GM12878 (cell line): ENCODE data around the gene CYP51A1. TPM values are rescaled to one million over a fixed set of nuclear protein-coding genes. Genes with fewer than 3 reads are reported as not detected.
"Not testable (repeated sequence)": the region's sequence is repeated elsewhere in the genome, so short reads cannot be mapped to it uniquely, and the experiment has no call there.

Experiments
- ATAC-seq: fragments of 200-7000 bp; cut with Tn5 transposase; 3 replicates; pipeline ENCODE4 v1.9.1; 2020; ENCODE audit warnings: mild to moderate bottlenecking, moderate library complexity
- BruUV-seq: library from RNA; stranded (reverse); fragments of 400-500 nt; replicated peaks from 2 replicates; lab custom pipeline; 2021; lab: Mats Ljungman, UMichigan
- CTCF ChIA-PET: fragments of 300-600 bp; sonication (Branson Sonifier 250); formaldehyde crosslinking; extraction: SDS; loops from one replicate; lab custom pipeline; 2021; ENCODE audit warnings: inconsistent platforms; lab: Yijun Ruan, JAX
- POLR2A ChIA-PET: fragments of 350-600 bp; formaldehyde crosslinking; extraction: SDS; loops from one replicate; lab custom pipeline; 2021; ENCODE audit warnings: inconsistent platforms; lab: Charles Lee
- RAD21 ChIA-PET: fragments of 300-600 bp; sonication (Branson Sonifier 250); formaldehyde crosslinking; loops from one replicate; lab custom pipeline; 2023; ENCODE audit warnings: antibody characterized with exemption; ENCODE audit not compliant: unreplicated experiment; lab: Charles Lee
- SMC1A ChIA-PET: fragments of 300-600 bp; sonication (Branson Sonifier 250); formaldehyde crosslinking; loops from one replicate; lab custom pipeline; 2023; ENCODE audit not compliant: unreplicated experiment, uncharacterized antibody; lab: Charles Lee
- DNase-seq: peaks from one replicate; pipeline ENCODE4 v3.0.0-alpha.2; 2011; ENCODE audit warnings: low read depth, low spot score
- FAIRE-seq: peaks from 3 replicates; lab custom pipeline; 2011; peaks lifted over from hg19 to GRCh38; lab: Jason Lieb, UNC
- H2AFZ ChIP-seq: 2 replicates; pipeline ENCODE4 v1.6.0; 2011; ENCODE audit warnings: low read depth, low read length, control low read depth; ENCODE audit not compliant: control insufficient read depth
- H3K27ac ChIP-seq: 2 replicates; pipeline ENCODE4 v1.5.1; 2011; ENCODE audit warnings: control low read depth; ENCODE audit not compliant: control insufficient read depth, insufficient read depth
- H3K27me3 ChIP-seq, 2 experiments: replicated peaks in 1 of 2; 2 replicates each; pipeline versions ENCODE4 v1.6.0 to v1.6.1; 2011; ENCODE audit warnings: low read length in 1 of 2; ENCODE audit not compliant: control insufficient read depth in 2 of 2, insufficient read depth in 2 of 2
- H3K36me3 ChIP-seq, 2 experiments: 2 replicates each; pipeline ENCODE4 v1.5.1; 2011; ENCODE audit warnings: low read length in 1 of 2; ENCODE audit not compliant: control insufficient read depth in 2 of 2, insufficient read depth in 2 of 2
- H3K4me1 ChIP-seq: 2 replicates; pipeline ENCODE4 v1.6.1; 2011; ENCODE audit warnings: mild to moderate bottlenecking, low read length, moderate library complexity, mixed read lengths; ENCODE audit not compliant: control insufficient read depth, insufficient read depth
- H3K4me2 ChIP-seq: 2 replicates; pipeline ENCODE4 v1.6.0; 2011; ENCODE audit warnings: control low read depth; ENCODE audit not compliant: control insufficient read depth, insufficient read depth
- H3K4me3 ChIP-seq: fragments of 200-600 bp; sonication (generic); 2 replicates; pipeline ENCODE4 v1.5.1; 2016
- H3K79me2 ChIP-seq: 2 replicates; pipeline ENCODE4 v1.6.0; 2011; ENCODE audit warnings: low read length; ENCODE audit not compliant: control insufficient read depth, insufficient read depth
- H3K9ac ChIP-seq: 2 replicates; pipeline ENCODE4 v1.8.0; 2011; ENCODE audit warnings: low read length, control low read depth, mixed read lengths; ENCODE audit not compliant: control insufficient read depth, insufficient read depth
- H3K9me3 ChIP-seq: replicated peaks from 3 replicates; pipeline ENCODE4 v1.5.1; 2011; ENCODE audit warnings: mild to moderate bottlenecking, low read length; ENCODE audit not compliant: control insufficient read depth, insufficient read depth
- H4K20me1 ChIP-seq: 2 replicates; pipeline ENCODE4 v1.6.0; 2011; ENCODE audit not compliant: control insufficient read depth, insufficient read depth
- EP300 ChIP-seq, 2 experiments: fragments of 150-350 bp in 1 of 2; IDR thresholded peaks; 2 replicates each; pipeline ENCODE4 v1.6.1; 2011 to 2012; ENCODE audit warnings: low read depth in 2 of 2, low read length in 2 of 2, borderline replicate concordance in 1 of 2, improper control_type of control experiment in 1 of 2, inconsistent platforms in 1 of 2; ENCODE audit not compliant: control insufficient read depth in 1 of 2
- POLR2AphosphoS2 ChIP-seq: IDR thresholded peaks from 2 replicates; pipeline ENCODE4 v1.6.1; 2011; ENCODE audit warnings: low read depth, mild to moderate bottlenecking, low read length, improper control_type of control experiment, moderate library complexity
- RCOR1 ChIP-seq: conservative IDR thresholded peaks from 2 replicates; pipeline ENCODE4 v1.6.1; 2012; ENCODE audit warnings: low read depth, low read length, improper control_type of control experiment
- ZBED1 ChIP-seq: IDR thresholded peaks from 2 replicates; pipeline ENCODE4 v1.6.1; 2016; ENCODE audit warnings: borderline replicate concordance
- ZNF24 ChIP-seq: fragments of 450-650 bp; IDR thresholded peaks from 2 replicates; pipeline ENCODE4 v1.6.1; 2017; ENCODE audit warnings: antibody characterized with exemption, mild to moderate bottlenecking
- WGBS: methylation state at CpG from one replicate; pipeline ENCODE4 v1.1.6; 2016; ENCODE audit warnings: low lambda C conversion rate; ENCODE audit not compliant: insufficient replicate concordance, insufficient coverage; ENCODE audit errors: missing lambda C conversion rate; 5-methylcytosine and 5-hydroxymethylcytosine counted together
- in situ Hi-C: fragments of 300-500 bp; cut with MboI; formaldehyde crosslinking; loops from 9 replicates; pipeline ENCODE4 v1.14.3; 2018; ENCODE audit warnings: mixed read lengths
- intact Hi-C: fragments of 100-400 bp; cut with micrococcal nuclease; formaldehyde crosslinking; loops from one replicate; pipeline ENCODE4 v1.14.2; 2022; ENCODE audit not compliant: unreplicated experiment
- polyA plus RNA-seq, 11 experiments: library from polyadenylated mRNA; depleted of rRNA in 4 of 11; unstranded in 6 of 11; stranded (reverse) in 5 of 11; fragments of >200 nt; fragmentation: Nextera tagmentation in 4 of 11; fragmentation: Illumina TruSeq in 1 of 11; extraction: Ambion mirVana in 4 of 11; extraction: Trizol in 1 of 11; gene quantifications; 1 replicate in 1 of 11; 2 replicates in 10 of 11; pipeline versions ENCODE4 v1.2.1 to v1.2.3, GENCODE V29; 2011 to 2016; ENCODE audit warnings: inconsistent platforms in 2 of 11, missing spikeins in 2 of 11, low read depth in 1 of 11
- total RNA-seq, 4 experiments: library from RNA; depleted of rRNA in 3 of 4; stranded (reverse); fragments of >200 nt in 3 of 4; fragmentation: Illumina TruSeq in 1 of 4; extraction: Trizol in 1 of 4; gene quantifications; 2 replicates each; pipeline versions ENCODE4 v1.2.1 to v1.2.3, GENCODE V29; 2013 to 2021
- TF ChIP-seq, protein P1 (sequence below): IDR thresholded peaks from 2 replicates; pipeline ENCODE4 v1.6.1; 2012; ENCODE audit warnings: mild to moderate bottlenecking, low read depth, low read length
- TF ChIP-seq, protein P2 (sequence below): fragments of 450-650 bp; IDR thresholded peaks from 2 replicates; pipeline ENCODE4 v1.6.1; 2016; ENCODE audit warnings: mild to moderate bottlenecking

The CYP51A1 gene
- total and polyA plus RNA-seq, 10 of the 15 experiments (the other 5 are each of a cell fraction or from before 2014, with no cell fraction given) = 21.5 to 113 (median 61.8) TPM

DNA sequence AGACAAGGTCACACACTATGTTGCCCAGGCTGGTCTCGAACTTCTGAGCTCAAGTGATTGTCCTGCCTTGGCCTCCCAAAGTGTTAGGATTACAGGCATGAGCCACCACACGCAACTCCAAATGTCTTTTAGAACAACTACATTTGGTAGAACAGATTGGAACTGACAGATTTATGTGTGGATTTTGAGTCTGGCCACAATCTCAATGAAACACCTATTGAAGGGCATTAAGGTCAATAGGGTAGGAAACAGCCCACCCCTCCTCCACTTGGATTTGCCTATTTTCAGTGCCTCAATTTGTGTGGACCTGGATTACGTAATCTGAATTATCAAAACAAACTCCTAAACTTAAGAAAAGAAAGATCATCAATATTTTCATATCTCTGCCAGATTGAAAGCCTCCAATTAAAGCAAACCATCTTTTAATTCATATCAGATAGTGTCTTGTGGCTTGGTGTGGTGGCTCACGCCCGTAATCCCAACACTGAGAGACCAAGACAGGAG lies 15.5 kb upstream of the CYP51A1 start (continued):
- TF ChIP-seq, protein P1, sequence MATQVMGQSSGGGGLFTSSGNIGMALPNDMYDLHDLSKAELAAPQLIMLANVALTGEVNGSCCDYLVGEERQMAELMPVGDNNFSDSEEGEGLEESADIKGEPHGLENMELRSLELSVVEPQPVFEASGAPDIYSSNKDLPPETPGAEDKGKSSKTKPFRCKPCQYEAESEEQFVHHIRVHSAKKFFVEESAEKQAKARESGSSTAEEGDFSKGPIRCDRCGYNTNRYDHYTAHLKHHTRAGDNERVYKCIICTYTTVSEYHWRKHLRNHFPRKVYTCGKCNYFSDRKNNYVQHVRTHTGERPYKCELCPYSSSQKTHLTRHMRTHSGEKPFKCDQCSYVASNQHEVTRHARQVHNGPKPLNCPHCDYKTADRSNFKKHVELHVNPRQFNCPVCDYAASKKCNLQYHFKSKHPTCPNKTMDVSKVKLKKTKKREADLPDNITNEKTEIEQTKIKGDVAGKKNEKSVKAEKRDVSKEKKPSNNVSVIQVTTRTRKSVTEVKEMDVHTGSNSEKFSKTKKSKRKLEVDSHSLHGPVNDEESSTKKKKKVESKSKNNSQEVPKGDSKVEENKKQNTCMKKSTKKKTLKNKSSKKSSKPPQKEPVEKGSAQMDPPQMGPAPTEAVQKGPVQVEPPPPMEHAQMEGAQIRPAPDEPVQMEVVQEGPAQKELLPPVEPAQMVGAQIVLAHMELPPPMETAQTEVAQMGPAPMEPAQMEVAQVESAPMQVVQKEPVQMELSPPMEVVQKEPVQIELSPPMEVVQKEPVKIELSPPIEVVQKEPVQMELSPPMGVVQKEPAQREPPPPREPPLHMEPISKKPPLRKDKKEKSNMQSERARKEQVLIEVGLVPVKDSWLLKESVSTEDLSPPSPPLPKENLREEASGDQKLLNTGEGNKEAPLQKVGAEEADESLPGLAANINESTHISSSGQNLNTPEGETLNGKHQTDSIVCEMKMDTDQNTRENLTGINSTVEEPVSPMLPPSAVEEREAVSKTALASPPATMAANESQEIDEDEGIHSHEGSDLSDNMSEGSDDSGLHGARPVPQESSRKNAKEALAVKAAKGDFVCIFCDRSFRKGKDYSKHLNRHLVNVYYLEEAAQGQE = no peak
- TF ChIP-seq EP300 (IDR thresholded peaks at IDR 0.05; ENCODE audit: borderline replicate concordance in 1 of 2, control insufficient read depth in 1 of 2, low read depth in 2 of 2, low read length in 2 of 2) (no peak), ZBED1 (no peak), POLR2AphosphoS2 (no peak), ZNF24 (no peak), RCOR1 (no peak)
- TF ChIP-seq, protein P2, sequence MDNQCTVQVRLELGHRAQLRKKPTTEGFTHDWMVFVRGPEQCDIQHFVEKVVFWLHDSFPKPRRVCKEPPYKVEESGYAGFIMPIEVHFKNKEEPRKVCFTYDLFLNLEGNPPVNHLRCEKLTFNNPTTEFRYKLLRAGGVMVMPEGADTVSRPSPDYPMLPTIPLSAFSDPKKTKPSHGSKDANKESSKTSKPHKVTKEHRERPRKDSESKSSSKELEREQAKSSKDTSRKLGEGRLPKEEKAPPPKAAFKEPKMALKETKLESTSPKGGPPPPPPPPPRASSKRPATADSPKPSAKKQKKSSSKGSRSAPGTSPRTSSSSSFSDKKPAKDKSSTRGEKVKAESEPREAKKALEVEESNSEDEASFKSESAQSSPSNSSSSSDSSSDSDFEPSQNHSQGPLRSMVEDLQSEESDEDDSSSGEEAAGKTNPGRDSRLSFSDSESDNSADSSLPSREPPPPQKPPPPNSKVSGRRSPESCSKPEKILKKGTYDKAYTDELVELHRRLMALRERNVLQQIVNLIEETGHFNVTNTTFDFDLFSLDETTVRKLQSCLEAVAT = no peak

DNA sequence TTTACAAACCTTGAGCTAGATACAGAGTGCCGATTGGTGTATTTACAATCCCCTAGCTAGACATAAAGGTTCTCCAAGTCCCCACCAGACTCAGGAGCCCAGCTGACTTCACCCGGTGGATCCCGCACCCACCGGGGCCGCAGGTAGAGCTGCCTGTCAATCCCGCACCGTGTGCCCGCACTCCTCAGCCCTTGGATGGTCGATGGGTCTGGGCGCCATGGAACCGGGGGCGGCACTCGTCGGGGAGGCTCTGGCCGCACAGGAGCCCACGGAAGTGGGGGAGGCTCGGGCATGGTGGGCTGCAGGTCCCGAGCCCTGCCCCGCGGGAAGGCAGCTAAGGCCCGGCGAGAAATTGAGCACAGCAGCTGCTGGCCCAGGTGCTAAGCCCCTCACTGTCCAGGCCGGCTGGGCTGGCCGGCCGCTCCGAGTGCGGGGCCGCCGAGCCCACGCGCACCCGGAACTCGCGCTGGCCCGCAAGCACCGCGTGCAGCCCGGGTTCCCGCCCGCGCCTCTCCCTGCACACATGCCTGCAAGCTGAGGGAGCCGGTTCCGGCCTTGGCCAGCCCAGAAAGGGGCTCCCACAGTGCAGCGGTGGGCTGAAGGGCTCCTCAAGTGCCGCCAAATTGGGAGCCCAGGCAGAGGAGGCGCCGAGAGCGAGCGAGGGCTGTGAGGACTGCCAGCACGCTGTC lies 9.1 kb upstream of the CYP51A1 start:
- H3K36me3 ChIP-seq, H4K20me1 ChIP-seq, H3K9me3 ChIP-seq, ATAC-seq, POLR2A ChIA-PET, BruUV-seq, CTCF ChIA-PET, H3K4me1 ChIP-seq, intact Hi-C loops, H3K9ac ChIP-seq, H3K4me3 ChIP-seq, DNase-seq, H2AFZ ChIP-seq, H3K4me2 ChIP-seq, H3K27ac ChIP-seq, RAD21 ChIA-PET, SMC1A ChIA-PET, in situ Hi-C loops, H3K79me2 ChIP-seq, H3K27me3 ChIP-seq, FAIRE-seq: not testable (repeated sequence)
- 90% methylated on average over 36 of the region's 50 CpGs for WGBS
